GM12891 (cell line): ENCODE measurements around the gene GJA3.

Experiments used
- POLR2A ChIP-seq: IDR thresholded peaks from 2 replicates; pipeline ENCODE4 v1.6.1; 2011; ENCODE audit warnings: low read depth, low read length, control low read depth
- POLR2AphosphoS5 ChIP-seq: IDR thresholded peaks from 2 replicates; pipeline ENCODE4 v1.6.1; 2011; ENCODE audit warnings: low read depth, low read length, control low read depth
- SPI1 ChIP-seq: IDR thresholded peaks from 2 replicates; pipeline ENCODE4 v1.6.1; 2011; ENCODE audit warnings: low read depth, low read length, control low read depth

DNA sequence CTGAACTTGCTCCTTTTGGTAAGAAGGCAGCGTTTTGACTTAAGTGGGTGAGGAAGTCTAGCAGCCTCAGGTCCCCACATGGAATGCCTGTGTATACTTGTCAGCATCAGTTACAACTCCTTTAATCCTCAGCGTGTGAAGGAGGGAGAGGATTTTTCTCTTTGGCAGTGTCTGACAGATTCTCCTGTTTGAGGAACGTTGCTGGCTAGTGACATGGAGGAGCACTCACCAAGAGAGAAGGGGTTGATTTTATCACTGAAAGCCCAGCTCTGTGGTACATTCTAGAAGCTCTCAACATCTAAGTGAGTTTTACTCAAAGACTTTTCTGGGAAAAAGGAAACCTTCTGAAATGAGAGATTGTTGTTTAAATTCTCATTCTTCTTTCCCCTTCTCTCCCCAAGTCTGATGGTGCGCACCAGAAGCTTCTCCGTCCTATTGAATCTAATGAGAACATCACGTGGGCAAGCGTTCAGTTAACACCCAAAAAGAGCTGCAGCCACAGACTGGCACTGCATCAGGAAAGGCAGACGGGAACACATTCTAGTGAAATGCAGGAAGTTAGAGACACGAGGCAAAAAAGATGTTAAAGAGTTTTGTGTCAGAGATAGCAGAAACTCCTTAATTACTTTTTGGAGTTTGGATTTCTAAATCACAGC, 58.2 kb downstream of the GJA3 start:
- no peak for TF ChIP-seq POLR2A
- no peak for TF ChIP-seq POLR2AphosphoS5
- TF ChIP-seq SPI1, result no peak
